Endothelial cell of umbilical vein (primary cell): ENCODE results near the gene APP. TPM values are rescaled to one million over a fixed set of nuclear protein-coding genes. Genes with fewer than 3 reads are reported as not detected.

Source experiments
- BruUV-seq: library from RNA; stranded (reverse); fragments of 400-500 nt; replicated peaks from 2 replicates; lab custom pipeline; 2021; lab: Mats Ljungman, UMichigan
- CTCF ChIA-PET: fragments of 300-600, 350-600 bp; sonication (Branson Sonifier 250); formaldehyde crosslinking; loops from one replicate; lab custom pipeline; 2021; ENCODE audit warnings: antibody characterized with exemption, inconsistent platforms; lab: Charles Lee
- POLR2A ChIA-PET: fragments of 300-600, 350-600 bp; sonication (Branson Sonifier 250); formaldehyde crosslinking; loops from one replicate; lab custom pipeline; 2021; ENCODE audit warnings: antibody characterized with exemption, inconsistent platforms; lab: Charles Lee
- DNase-seq: peaks from one replicate; pipeline ENCODE4 v3.0.0-alpha.2; 2011; ENCODE audit warnings: low read depth, low spot score
- FAIRE-seq: peaks from 2 replicates; lab custom pipeline; 2011; peaks lifted over from hg19 to GRCh38; lab: Jason Lieb, UNC
- H2AFZ ChIP-seq: 2 replicates; pipeline ENCODE4 v1.6.0; 2012; ENCODE audit warnings: low read depth, low read length, control low read depth, inconsistent platforms
- H3K27ac ChIP-seq: 2 replicates; pipeline ENCODE4 v1.5.1; 2011; ENCODE audit warnings: low read depth, mild to moderate bottlenecking, control low read depth, low read length, moderate library complexity; ENCODE audit not compliant: insufficient read depth
- H3K27me3 ChIP-seq, 2 experiments: 2 replicates each; pipeline versions ENCODE4 v1.6.0 to v1.6.1; 2011; ENCODE audit warnings: low read length in 2 of 2, mixed read lengths in 1 of 2; ENCODE audit not compliant: control insufficient read depth in 2 of 2, insufficient read depth in 2 of 2
- H3K36me3 ChIP-seq, 2 experiments: 2 replicates in 1 of 2; 3 replicates in 1 of 2; pipeline ENCODE4 v1.5.1; 2011; ENCODE audit warnings: low read length in 2 of 2, mild to moderate bottlenecking in 1 of 2, moderate library complexity in 1 of 2; ENCODE audit not compliant: control insufficient read depth in 2 of 2, insufficient read depth in 2 of 2; ENCODE audit errors: extremely low read depth in 1 of 2
- H3K4me1 ChIP-seq: 3 replicates; pipeline ENCODE4 v1.5.1; 2011; ENCODE audit warnings: mild to moderate bottlenecking, low read length; ENCODE audit not compliant: control insufficient read depth, insufficient read depth; ENCODE audit errors: extremely low read depth
- H3K4me2 ChIP-seq: 2 replicates; pipeline ENCODE4 v1.6.1; 2011; ENCODE audit warnings: low read length, control low read depth, mixed read lengths; ENCODE audit not compliant: insufficient read depth
- H3K4me3 ChIP-seq, 3 experiments: fragments of 200-600 bp in 1 of 3; sonication (generic), shearing (Covaris generic) in 1 of 3; replicated peaks in 1 of 3; 2 replicates each; pipeline ENCODE4 v1.5.1; 2011 to 2016; ENCODE audit warnings: control low read depth in 3 of 3, low read length in 3 of 3, mild to moderate bottlenecking in 2 of 3, inconsistent platforms in 1 of 3, low read depth in 1 of 3, moderate library complexity in 1 of 3; ENCODE audit not compliant: insufficient read depth in 1 of 3
- H3K79me2 ChIP-seq: 2 replicates; pipeline ENCODE4 v1.6.0; 2012; ENCODE audit warnings: low read length, inconsistent platforms; ENCODE audit not compliant: control insufficient read depth, insufficient read depth
- H3K9ac ChIP-seq: replicated peaks from 2 replicates; pipeline ENCODE3; 2011; ENCODE audit warnings: low read length, control low read depth; ENCODE audit not compliant: insufficient read depth; ENCODE audit errors: extremely low read depth
- H3K9me1 ChIP-seq: replicated peaks from 3 replicates; pipeline ENCODE4 v1.6.0; 2011; ENCODE audit warnings: mild to moderate bottlenecking, low read length; ENCODE audit not compliant: control insufficient read depth, insufficient read depth; ENCODE audit errors: extremely low read depth
- H3K9me3 ChIP-seq: replicated peaks from 2 replicates; pipeline ENCODE4 v1.5.1; 2012; ENCODE audit warnings: low read length, inconsistent platforms; ENCODE audit not compliant: control insufficient read depth, insufficient read depth
- H4K20me1 ChIP-seq: replicated peaks from 2 replicates; pipeline ENCODE3; 2011; ENCODE audit warnings: mild to moderate bottlenecking, low read length; ENCODE audit not compliant: control insufficient read depth, insufficient read depth; ENCODE audit errors: extremely low read depth
- EZH2 ChIP-seq: IDR thresholded peaks from 2 replicates; pipeline ENCODE4 v1.6.1; 2012; ENCODE audit warnings: borderline replicate concordance, low read depth, mild to moderate bottlenecking, moderate library complexity, low read length, inconsistent platforms; ENCODE audit not compliant: severe bottlenecking
- FOS ChIP-seq: IDR thresholded peaks from 2 replicates; pipeline ENCODE4 v1.6.1; 2011; ENCODE audit warnings: mild to moderate bottlenecking, low read length, moderate library complexity, borderline replicate concordance; ENCODE audit not compliant: insufficient read depth
- GATA2 ChIP-seq: IDR thresholded peaks from 2 replicates; pipeline ENCODE4 v1.7.0; 2011; ENCODE audit warnings: low read depth, mild to moderate bottlenecking, moderate library complexity, mixed read lengths, low read length; ENCODE audit not compliant: insufficient read length, insufficient read depth
- JUN ChIP-seq: IDR thresholded peaks from 2 replicates; pipeline ENCODE4 v1.6.1; 2011; ENCODE audit warnings: borderline replicate concordance, low read depth; ENCODE audit not compliant: insufficient read length, insufficient read depth
- MYC ChIP-seq: IDR thresholded peaks from one replicate; pipeline ENCODE4 v1.6.1; 2011; ENCODE audit warnings: mild to moderate bottlenecking, low read depth, low read length
- POLR2A ChIP-seq: IDR thresholded peaks from 2 replicates; pipeline ENCODE4 v1.6.1; 2012; ENCODE audit warnings: low read depth, mild to moderate bottlenecking, control low read depth, low read length
- POLR2AphosphoS5 ChIP-seq: IDR thresholded peaks from 2 replicates; pipeline ENCODE4 v1.6.1; 2012; ENCODE audit warnings: low read depth, mild to moderate bottlenecking, control low read depth, low read length, moderate library complexity; ENCODE audit not compliant: insufficient read depth
- dilution Hi-C: fragments of 300-500 bp; cut with MboI; formaldehyde crosslinking; loops from one replicate; pipeline ENCODE4 v1.15.0; 2019; ENCODE audit warnings: low sequenced_read_pairs; ENCODE audit not compliant: extremely low pct_ligation_motif_present
- intact Hi-C: fragments of 100-400 bp; cut with micrococcal nuclease; formaldehyde crosslinking; loops from one replicate; pipeline ENCODE4 v1.10.0; 2022
- polyA plus RNA-seq, 4 experiments: library from polyadenylated mRNA; depleted of rRNA in 3 of 4; stranded (reverse) in 3 of 4; unstranded in 1 of 4; fragments of >200 nt; gene quantifications; 2 replicates each; pipeline versions ENCODE4 v1.2.1 to v1.2.3, GENCODE V29; 2011 to 2012; ENCODE audit warnings: missing spikeins in 1 of 4
- total RNA-seq: library from RNA; stranded (reverse); gene quantifications from 2 replicates; pipeline ENCODE4 v1.2.3, GENCODE V29; 2021
- TF ChIP-seq, protein P1 (sequence below), 2 donors: IDR thresholded peaks; 1 replicate in 1 of 2; 2 replicates in 1 of 2; pipeline ENCODE4 v1.5.1; 2011; ENCODE audit warnings: low read length in 2 of 2, mild to moderate bottlenecking in 2 of 2, moderate library complexity in 2 of 2, control low read depth in 1 of 2, inconsistent platforms in 1 of 2, low read depth in 1 of 2; ENCODE audit not compliant: insufficient read depth in 1 of 2; ENCODE audit errors: extremely low read depth in 1 of 2
- TF ChIP-seq, protein P2 (sequence below): IDR thresholded peaks from 2 replicates; pipeline ENCODE4 v1.6.1; 2011; ENCODE audit not compliant: insufficient read depth, insufficient read length

APP gene
- total and polyA plus RNA-seq, 2 donors (not counting 3 experiments of a cell fraction or from before 2014, with no cell fraction given), result 914 to 928 TPM

DNA sequence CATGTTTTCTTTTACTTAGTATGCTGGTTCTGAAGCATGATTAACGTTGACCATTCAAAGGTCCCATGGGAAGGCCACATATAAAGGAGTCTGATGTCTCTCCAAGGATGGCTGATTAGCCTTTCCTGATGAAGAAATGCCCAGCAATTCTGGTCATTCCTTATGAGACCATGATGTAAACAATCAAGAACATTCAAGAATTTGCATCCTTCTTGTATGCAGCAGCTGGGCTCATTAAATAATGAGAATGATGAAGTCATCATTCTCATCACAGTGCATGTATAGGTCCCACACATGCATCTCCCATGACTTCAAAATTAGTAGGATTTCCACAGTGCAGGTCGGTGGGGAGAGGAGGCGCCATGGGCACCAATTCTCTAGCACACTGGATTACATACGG lies 85.4 kb downstream of the APP start:
- Histone ChIP-seq H3K4me3 (no peak overlapping the region), H3K27ac (no peak overlapping the region), H3K9me3 (no peaks in the 10 kb centered on the region), H3K79me2 (peaks cover 98% of the 10 kb centered on the region), H3K9me1 (no peaks in the 10 kb centered on the region), H4K20me1 (peaks cover 4% of the 10 kb centered on the region), H3K4me1 (peaks cover 20% of the 10 kb centered on the region), H2AFZ (no peak overlapping the region), H3K9ac (no peak overlapping the region), H3K4me2 (no peak overlapping the region), H3K36me3 (peaks cover 2 to 3% of the 10 kb centered on the region in 2 experiments), H3K27me3 (no peaks in the 10 kb centered on the region)
- CTCF ChIA-PET, result no interaction called here
- dilution Hi-C loops, result no loop called here
- FAIRE-seq (no peak), DNase-seq (no peak)
- BruUV-seq, result no TSS peak
- TF ChIP-seq, protein P1, sequence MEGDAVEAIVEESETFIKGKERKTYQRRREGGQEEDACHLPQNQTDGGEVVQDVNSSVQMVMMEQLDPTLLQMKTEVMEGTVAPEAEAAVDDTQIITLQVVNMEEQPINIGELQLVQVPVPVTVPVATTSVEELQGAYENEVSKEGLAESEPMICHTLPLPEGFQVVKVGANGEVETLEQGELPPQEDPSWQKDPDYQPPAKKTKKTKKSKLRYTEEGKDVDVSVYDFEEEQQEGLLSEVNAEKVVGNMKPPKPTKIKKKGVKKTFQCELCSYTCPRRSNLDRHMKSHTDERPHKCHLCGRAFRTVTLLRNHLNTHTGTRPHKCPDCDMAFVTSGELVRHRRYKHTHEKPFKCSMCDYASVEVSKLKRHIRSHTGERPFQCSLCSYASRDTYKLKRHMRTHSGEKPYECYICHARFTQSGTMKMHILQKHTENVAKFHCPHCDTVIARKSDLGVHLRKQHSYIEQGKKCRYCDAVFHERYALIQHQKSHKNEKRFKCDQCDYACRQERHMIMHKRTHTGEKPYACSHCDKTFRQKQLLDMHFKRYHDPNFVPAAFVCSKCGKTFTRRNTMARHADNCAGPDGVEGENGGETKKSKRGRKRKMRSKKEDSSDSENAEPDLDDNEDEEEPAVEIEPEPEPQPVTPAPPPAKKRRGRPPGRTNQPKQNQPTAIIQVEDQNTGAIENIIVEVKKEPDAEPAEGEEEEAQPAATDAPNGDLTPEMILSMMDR (IDR thresholded peaks at IDR 0.05; ENCODE audit: extremely low read depth in 1 of 2, insufficient read depth in 1 of 2, low read depth in 1 of 2, low read length in 2 of 2), result no peak
- TF ChIP-seq POLR2A (no peak), FOS (no peak), POLR2AphosphoS5 (no peak), EZH2 (no peak), MYC (no peak), JUN (no peak), GATA2 (no peak)
- TF ChIP-seq, protein P2, sequence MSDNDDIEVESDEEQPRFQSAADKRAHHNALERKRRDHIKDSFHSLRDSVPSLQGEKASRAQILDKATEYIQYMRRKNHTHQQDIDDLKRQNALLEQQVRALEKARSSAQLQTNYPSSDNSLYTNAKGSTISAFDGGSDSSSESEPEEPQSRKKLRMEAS, result no peak
- POLR2A ChIA-PET, result no interaction called here
- intact Hi-C loops, result no loop called here
